Omental fat pad (tissue), 4 donors: Measurements from ENCODE around the gene TOM1L1. TPM values are rescaled to one million over a fixed set of nuclear protein-coding genes. Genes with fewer than 3 reads are reported as not detected.

Source experiments
- ATAC-seq: fragments of 150-250 bp; one replicate; pipeline ENCODE4 v1.9.1; 2016; ENCODE audit warnings: mild to moderate bottlenecking, moderate library complexity; ENCODE audit not compliant: low FRiP score
- DNase-seq: peaks from one replicate; pipeline ENCODE4 v3.0.0-alpha.2; 2019; ENCODE audit warnings: low spot score
- total RNA-seq, 4 donors: library from RNA; depleted of rRNA; stranded (reverse); fragments of >200 nt; gene quantifications; one replicate each; pipeline ENCODE4 v1.1.0, GENCODE V29; 2016
- TF ChIP-seq, protein P1 (sequence below), 3 donors: fragments of 450-650 bp; IDR thresholded peaks; one replicate each; pipeline ENCODE4 v1.5.1; 2016 to 2017; ENCODE audit warnings: antibody characterized with exemption in 3 of 3, mild to moderate bottlenecking in 3 of 3, moderate library complexity in 2 of 3

Gene TOM1L1
- total RNA-seq, 4 donors from 2014 or later = 3.9 to 30.3 (median 21.4) TPM

DNA sequence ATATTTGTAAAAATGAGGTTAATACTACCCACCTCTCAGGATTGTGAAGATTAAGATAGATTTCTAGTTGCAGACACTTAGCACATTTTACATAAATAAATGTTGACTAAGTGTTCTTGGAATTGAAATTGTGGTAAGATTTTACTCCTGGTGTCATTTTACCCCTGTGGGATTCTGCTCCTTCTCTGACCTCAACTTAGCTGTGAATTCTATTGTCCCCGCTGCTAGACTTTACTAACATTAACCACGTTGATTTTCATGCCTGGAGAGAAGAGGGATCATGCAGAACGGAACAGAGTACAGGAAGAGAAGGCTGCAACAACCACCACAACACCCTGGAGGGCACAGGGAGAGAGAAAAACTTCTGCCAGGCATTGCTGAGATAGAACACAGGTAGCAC, 2.1 kb upstream of the TOM1L1 start:
- DNase-seq (no peak), ATAC-seq (no peak)
- TF ChIP-seq, protein P1, sequence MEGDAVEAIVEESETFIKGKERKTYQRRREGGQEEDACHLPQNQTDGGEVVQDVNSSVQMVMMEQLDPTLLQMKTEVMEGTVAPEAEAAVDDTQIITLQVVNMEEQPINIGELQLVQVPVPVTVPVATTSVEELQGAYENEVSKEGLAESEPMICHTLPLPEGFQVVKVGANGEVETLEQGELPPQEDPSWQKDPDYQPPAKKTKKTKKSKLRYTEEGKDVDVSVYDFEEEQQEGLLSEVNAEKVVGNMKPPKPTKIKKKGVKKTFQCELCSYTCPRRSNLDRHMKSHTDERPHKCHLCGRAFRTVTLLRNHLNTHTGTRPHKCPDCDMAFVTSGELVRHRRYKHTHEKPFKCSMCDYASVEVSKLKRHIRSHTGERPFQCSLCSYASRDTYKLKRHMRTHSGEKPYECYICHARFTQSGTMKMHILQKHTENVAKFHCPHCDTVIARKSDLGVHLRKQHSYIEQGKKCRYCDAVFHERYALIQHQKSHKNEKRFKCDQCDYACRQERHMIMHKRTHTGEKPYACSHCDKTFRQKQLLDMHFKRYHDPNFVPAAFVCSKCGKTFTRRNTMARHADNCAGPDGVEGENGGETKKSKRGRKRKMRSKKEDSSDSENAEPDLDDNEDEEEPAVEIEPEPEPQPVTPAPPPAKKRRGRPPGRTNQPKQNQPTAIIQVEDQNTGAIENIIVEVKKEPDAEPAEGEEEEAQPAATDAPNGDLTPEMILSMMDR (IDR thresholded peaks at IDR 0.05) = no peak

GRCh38 chr17:54899201-54899600, 1.5 kb upstream of the TOM1L1 start:
- TF ChIP-seq, protein P1 (IDR thresholded peaks at IDR 0.05) = no peak
- no peak for ATAC-seq
- no peak for DNase-seq

- ATAC-seq (no peak), DNase-seq (no peak)
- TF ChIP-seq, protein P1 (IDR thresholded peaks at IDR 0.05) = no peak
Observed at GRCh38 chr17:54899721-54900456, 763 bp upstream of the TOM1L1 start.

- peak; percentile 56 for ATAC-seq
- TF ChIP-seq, protein P1 (IDR thresholded peaks at IDR 0.05) = no peak
- DNase-seq = no peak
Observed at GRCh38 chr17:54901230-54901822, 674 bp downstream of the TOM1L1 start.

GRCh38 chr17:54902017-54902416, 1.4 kb downstream of the TOM1L1 start:
- TF ChIP-seq, protein P1 (IDR thresholded peaks at IDR 0.05) = no peak
- DNase-seq = no peak
- ATAC-seq = no peak

DNA sequence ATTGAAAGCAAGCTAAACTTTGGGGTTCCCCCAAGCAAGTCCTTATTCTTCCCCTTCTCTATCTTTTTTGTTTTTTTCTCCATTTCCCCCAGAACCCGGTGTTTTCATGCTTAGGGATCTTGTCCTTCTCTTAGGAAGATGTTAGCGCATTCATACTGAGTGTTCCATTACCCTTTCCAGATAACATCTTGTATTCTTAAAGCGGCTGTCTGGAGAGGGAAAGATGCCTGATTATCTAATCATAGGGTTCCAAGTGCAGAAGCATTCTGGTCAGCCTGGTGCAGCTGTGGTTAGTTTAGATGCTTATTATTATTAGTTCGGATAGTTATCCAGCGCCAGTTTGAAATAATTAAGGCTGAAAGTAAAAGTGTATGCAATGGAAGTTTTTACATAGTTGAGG, 2.0 kb downstream of the TOM1L1 start:
- ATAC-seq (no peak), DNase-seq (no peak)
- TF ChIP-seq, protein P1 (IDR thresholded peaks at IDR 0.05) = no peak

DNA sequence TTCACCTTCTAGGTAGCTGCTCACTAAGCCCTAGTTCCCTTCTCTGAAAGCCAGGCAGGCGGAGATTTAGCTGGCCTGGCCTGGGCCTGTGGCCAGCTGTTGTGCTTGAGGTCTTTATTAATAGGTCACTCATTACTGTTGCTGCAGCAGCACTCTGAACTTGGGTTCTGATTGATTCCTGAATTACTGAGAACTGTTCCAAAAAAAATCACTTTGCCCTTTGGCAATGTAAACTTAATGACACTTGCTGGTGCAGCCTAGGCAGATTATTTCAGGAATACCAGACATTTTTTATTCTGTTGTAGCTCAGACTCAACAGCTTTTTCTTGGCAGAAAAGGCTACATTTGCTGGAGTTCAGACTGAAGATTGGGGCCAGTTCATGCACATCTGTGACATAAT, 2.7 kb downstream of the TOM1L1 start:
- TF ChIP-seq, protein P1 (IDR thresholded peaks at IDR 0.05) = no peak
- DNase-seq (no peak), ATAC-seq (no peak)
